Progenitor cell of endocrine pancreas (in vitro differentiated cells): ENCODE results near the gene TLR3. TPM values are rescaled to one million over a fixed set of nuclear protein-coding genes. Genes with fewer than 3 reads are reported as not detected.

Source experiments
- DNase-seq: peaks from one replicate; pipeline ENCODE4 v3.0.0; 2021; ENCODE audit warnings: low spot score; ENCODE audit not compliant: unreplicated experiment
- H3K27ac Mint-ChIP-seq: 2 replicates; pipeline ENCODE4 v1.8.0; 2021; ENCODE audit warnings: mild to moderate bottlenecking, moderate library complexity, mixed read lengths
- H3K27me3 Mint-ChIP-seq: 2 replicates; pipeline ENCODE4 v1.8.0; 2021; ENCODE audit warnings: mixed read lengths
- H3K36me3 Mint-ChIP-seq: 2 replicates; pipeline ENCODE4 v1.8.0; 2022; ENCODE audit warnings: mixed read lengths; ENCODE audit not compliant: insufficient read depth
- H3K4me1 Mint-ChIP-seq: 2 replicates; pipeline ENCODE4 v1.8.0; 2021; ENCODE audit warnings: low read depth, mixed read lengths
- H3K4me3 Mint-ChIP-seq: 2 replicates; pipeline ENCODE4 v1.8.0; 2021; ENCODE audit warnings: low read depth, mild to moderate bottlenecking, moderate library complexity, mixed read lengths
- H3K9me3 Mint-ChIP-seq: 2 replicates; pipeline ENCODE4 v1.8.0; 2021; ENCODE audit warnings: low read depth, mixed read lengths
- total RNA-seq: library from RNA; stranded (reverse); gene quantifications from 2 replicates; pipeline ENCODE4 v1.2.1, GENCODE V29; 2021
- TF ChIP-seq, protein P1 (sequence below): fragments of 200-600 bp; sonication (generic); IDR thresholded peaks from one replicate; pipeline ENCODE4 v1.5.0; 2021; ENCODE audit warnings: antibody characterized with exemption, mild to moderate bottlenecking; ENCODE audit not compliant: unreplicated experiment

TLR3 gene
- total RNA-seq, 1 donor from 2014 or later = not detected

DNA sequence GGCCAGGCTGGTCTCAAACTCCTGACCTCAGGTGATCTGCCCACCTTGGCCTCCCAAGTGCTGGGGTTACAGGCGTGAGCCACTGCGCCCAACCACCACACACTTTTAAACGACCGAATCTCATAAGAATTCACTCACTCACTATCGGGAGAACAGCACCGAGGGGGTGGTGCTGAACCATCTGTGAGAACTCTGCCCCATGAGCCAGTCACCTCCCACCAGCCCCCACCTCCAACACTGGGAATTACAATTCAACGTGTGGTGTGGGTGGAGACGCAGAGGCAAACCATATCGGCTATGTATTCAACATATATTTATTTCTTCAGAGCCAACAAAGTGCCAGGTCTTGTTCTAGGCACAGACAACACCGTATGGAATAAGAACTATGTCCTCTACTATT is 3.6 kb downstream of the TLR3 start:
- DNase-seq = no peak
- Mint-ChIP-seq H3K9me3 (no peaks in the 10 kb centered on the region), H3K4me3 (no peak overlapping the region), H3K27me3 (peaks cover 17% of the 10 kb centered on the region), H3K27ac (no peak overlapping the region), H3K4me1 (peaks cover 2% of the 10 kb centered on the region), H3K36me3 (no peaks in the 10 kb centered on the region)
- TF ChIP-seq, protein P1, sequence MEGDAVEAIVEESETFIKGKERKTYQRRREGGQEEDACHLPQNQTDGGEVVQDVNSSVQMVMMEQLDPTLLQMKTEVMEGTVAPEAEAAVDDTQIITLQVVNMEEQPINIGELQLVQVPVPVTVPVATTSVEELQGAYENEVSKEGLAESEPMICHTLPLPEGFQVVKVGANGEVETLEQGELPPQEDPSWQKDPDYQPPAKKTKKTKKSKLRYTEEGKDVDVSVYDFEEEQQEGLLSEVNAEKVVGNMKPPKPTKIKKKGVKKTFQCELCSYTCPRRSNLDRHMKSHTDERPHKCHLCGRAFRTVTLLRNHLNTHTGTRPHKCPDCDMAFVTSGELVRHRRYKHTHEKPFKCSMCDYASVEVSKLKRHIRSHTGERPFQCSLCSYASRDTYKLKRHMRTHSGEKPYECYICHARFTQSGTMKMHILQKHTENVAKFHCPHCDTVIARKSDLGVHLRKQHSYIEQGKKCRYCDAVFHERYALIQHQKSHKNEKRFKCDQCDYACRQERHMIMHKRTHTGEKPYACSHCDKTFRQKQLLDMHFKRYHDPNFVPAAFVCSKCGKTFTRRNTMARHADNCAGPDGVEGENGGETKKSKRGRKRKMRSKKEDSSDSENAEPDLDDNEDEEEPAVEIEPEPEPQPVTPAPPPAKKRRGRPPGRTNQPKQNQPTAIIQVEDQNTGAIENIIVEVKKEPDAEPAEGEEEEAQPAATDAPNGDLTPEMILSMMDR = no peak

- no peak for DNase-seq
- Mint-ChIP-seq H3K36me3 (no peaks in the 10 kb centered on the region), H3K27me3 (peaks cover 22% of the 10 kb centered on the region), H3K9me3 (no peaks in the 10 kb centered on the region), H3K4me1 (peaks cover 6% of the 10 kb centered on the region), H3K27ac (no peak overlapping the region), H3K4me3 (no peak overlapping the region)
- TF ChIP-seq, protein P1 = no peak
Observed at GRCh38 chr4:186074189-186074588, 5.2 kb downstream of the TLR3 start.

- Mint-ChIP-seq H3K27me3 (peaks cover 37% of the 10 kb centered on the region), H3K4me3 (peak overlapping the region; percentile 9), H3K27ac (peak overlapping the region; percentile 66), H3K4me1 (peaks cover 16% of the 10 kb centered on the region), H3K9me3 (no peaks in the 10 kb centered on the region), H3K36me3 (no peaks in the 10 kb centered on the region)
- TF ChIP-seq, protein P1 = no peak
- no peak for DNase-seq
Observed at GRCh38 chr4:186078981-186079638, 10.2 kb downstream of the TLR3 start.

- H3K27me3 Mint-ChIP-seq = peaks cover 37% of the 10 kb centered on the region
- DNase-seq = no peak
- H3K4me3 Mint-ChIP-seq = peak overlapping the region; percentile 9
- H3K4me1 Mint-ChIP-seq = peaks cover 16% of the 10 kb centered on the region
- H3K9me3 Mint-ChIP-seq = no peaks in the 10 kb centered on the region
- TF ChIP-seq, protein P1 = no peak
- H3K36me3 Mint-ChIP-seq = no peaks in the 10 kb centered on the region
- peak overlapping the region; percentile 29 for H3K27ac Mint-ChIP-seq
Observed at GRCh38 chr4:186079694-186080093, 10.7 kb downstream of the TLR3 start.

- peaks cover 16% of the 10 kb centered on the region for H3K4me1 Mint-ChIP-seq
- peaks cover 37% of the 10 kb centered on the region for H3K27me3 Mint-ChIP-seq
- no peaks in the 10 kb centered on the region for H3K36me3 Mint-ChIP-seq
- no peaks in the 10 kb centered on the region for H3K9me3 Mint-ChIP-seq
- TF ChIP-seq, protein P1 = no peak
- DNase-seq = no peak
- no peak overlapping the region for H3K4me3 Mint-ChIP-seq
- no peak overlapping the region for H3K27ac Mint-ChIP-seq
Observed at GRCh38 chr4:186081202-186081807, 12.3 kb downstream of the TLR3 start.
